Peyer's patch (tissue), 4 donors: ENCODE results near the gene CABYR.

Experiments
- CTCF ChIP-seq, 6 experiments: fragments of 450-650 bp in 4 of 6; fragments of 200-600 bp in 2 of 6; sonication (generic) in 1 of 6; IDR thresholded peaks; one replicate each; pipeline ENCODE4 v1.5.1; 2017 to 2019; ENCODE audit warnings: antibody characterized with exemption in 6 of 6, mild to moderate bottlenecking in 3 of 6, moderate library complexity in 1 of 6
- POLR2A ChIP-seq, 2 donors: fragments of 450-650 bp; IDR thresholded peaks; one replicate each; pipeline ENCODE4 v1.5.1; 2017; ENCODE audit warnings: antibody characterized with exemption in 2 of 2, mild to moderate bottlenecking in 2 of 2, moderate library complexity in 2 of 2

GRCh38 chr18:24188120-24188519, 49.3 kb downstream of the CABYR start:
- TF ChIP-seq CTCF (IDR thresholded peaks at IDR 0.05) (no peak), POLR2A (IDR thresholded peaks at IDR 0.05) (no peak)
